ENCODE measurements around the gene GTF3C2.

- TF ChIP-seq POLR2AphosphoS5 (IDR thresholded peaks at IDR 0.05) (peak in 1 of 2 donors; percentile 17), CTCF (IDR thresholded peaks at IDR 0.05) (peak in 1 of 3 experiments; percentile 4), EP300 (IDR thresholded peaks at IDR 0.05) (no peak)
Observed at GRCh38 chr2:27378096-27378808, 21.7 kb upstream of the GTF3C2 start.

Data from esophagus muscularis mucosa (tissue), 4 donors.